GM12878 (cell line): ENCODE results near the gene MMP20. TPM values are rescaled to one million over a fixed set of nuclear protein-coding genes. Genes with fewer than 3 reads are reported as not detected.

Experiments used
- ATAC-seq: fragments of 200-7000 bp; cut with Tn5 transposase; 3 replicates; pipeline ENCODE4 v1.9.1; 2020; ENCODE audit warnings: mild to moderate bottlenecking, moderate library complexity
- BruUV-seq: library from RNA; stranded (reverse); fragments of 400-500 nt; replicated peaks from 2 replicates; lab custom pipeline; 2021; lab: Mats Ljungman, UMichigan
- CTCF ChIA-PET: fragments of 300-600 bp; sonication (Branson Sonifier 250); formaldehyde crosslinking; extraction: SDS; loops from one replicate; lab custom pipeline; 2021; ENCODE audit warnings: inconsistent platforms; lab: Yijun Ruan, JAX
- POLR2A ChIA-PET: fragments of 350-600 bp; formaldehyde crosslinking; extraction: SDS; loops from one replicate; lab custom pipeline; 2021; ENCODE audit warnings: inconsistent platforms; lab: Charles Lee
- RAD21 ChIA-PET: fragments of 300-600 bp; sonication (Branson Sonifier 250); formaldehyde crosslinking; loops from one replicate; lab custom pipeline; 2023; ENCODE audit warnings: antibody characterized with exemption; ENCODE audit not compliant: unreplicated experiment; lab: Charles Lee
- SMC1A ChIA-PET: fragments of 300-600 bp; sonication (Branson Sonifier 250); formaldehyde crosslinking; loops from one replicate; lab custom pipeline; 2023; ENCODE audit not compliant: unreplicated experiment, uncharacterized antibody; lab: Charles Lee
- DNase-seq: peaks from one replicate; pipeline ENCODE4 v3.0.0-alpha.2; 2011; ENCODE audit warnings: low read depth, low spot score
- FAIRE-seq: peaks from 3 replicates; lab custom pipeline; 2011; peaks lifted over from hg19 to GRCh38; lab: Jason Lieb, UNC
- H2AFZ ChIP-seq: 2 replicates; pipeline ENCODE4 v1.6.0; 2011; ENCODE audit warnings: low read depth, low read length, control low read depth; ENCODE audit not compliant: control insufficient read depth
- H3K27ac ChIP-seq: 2 replicates; pipeline ENCODE4 v1.5.1; 2011; ENCODE audit warnings: control low read depth; ENCODE audit not compliant: control insufficient read depth, insufficient read depth
- H3K27me3 ChIP-seq, 2 experiments: replicated peaks in 1 of 2; 2 replicates each; pipeline versions ENCODE4 v1.6.0 to v1.6.1; 2011; ENCODE audit warnings: low read length in 1 of 2; ENCODE audit not compliant: control insufficient read depth in 2 of 2, insufficient read depth in 2 of 2
- H3K36me3 ChIP-seq, 2 experiments: 2 replicates each; pipeline ENCODE4 v1.5.1; 2011; ENCODE audit warnings: low read length in 1 of 2; ENCODE audit not compliant: control insufficient read depth in 2 of 2, insufficient read depth in 2 of 2
- H3K4me1 ChIP-seq: 2 replicates; pipeline ENCODE4 v1.6.1; 2011; ENCODE audit warnings: mild to moderate bottlenecking, low read length, moderate library complexity, mixed read lengths; ENCODE audit not compliant: control insufficient read depth, insufficient read depth
- H3K4me2 ChIP-seq: 2 replicates; pipeline ENCODE4 v1.6.0; 2011; ENCODE audit warnings: control low read depth; ENCODE audit not compliant: control insufficient read depth, insufficient read depth
- H3K4me3 ChIP-seq: fragments of 200-600 bp; sonication (generic); 2 replicates; pipeline ENCODE4 v1.5.1; 2016
- H3K79me2 ChIP-seq: 2 replicates; pipeline ENCODE4 v1.6.0; 2011; ENCODE audit warnings: low read length; ENCODE audit not compliant: control insufficient read depth, insufficient read depth
- H3K9ac ChIP-seq: 2 replicates; pipeline ENCODE4 v1.8.0; 2011; ENCODE audit warnings: low read length, control low read depth, mixed read lengths; ENCODE audit not compliant: control insufficient read depth, insufficient read depth
- H3K9me3 ChIP-seq: replicated peaks from 3 replicates; pipeline ENCODE4 v1.5.1; 2011; ENCODE audit warnings: mild to moderate bottlenecking, low read length; ENCODE audit not compliant: control insufficient read depth, insufficient read depth
- H4K20me1 ChIP-seq: 2 replicates; pipeline ENCODE4 v1.6.0; 2011; ENCODE audit not compliant: control insufficient read depth, insufficient read depth
- CEBPB ChIP-seq, 2 experiments: fragments of 150-350 bp in 1 of 2; IDR thresholded peaks; 2 replicates each; pipeline ENCODE4 v1.6.1; 2012 to 2014; ENCODE audit warnings: low read depth in 2 of 2, low read length in 2 of 2, borderline replicate concordance in 1 of 2, inconsistent platforms in 1 of 2
- EGR1 ChIP-seq, 2 experiments: IDR thresholded peaks; 1 replicate in 1 of 2; 2 replicates in 1 of 2; pipeline ENCODE4 v1.6.1; 2011 to 2012; ENCODE audit warnings: low read depth in 2 of 2, low read length in 2 of 2, borderline replicate concordance in 1 of 2, mild to moderate bottlenecking in 1 of 2, moderate library complexity in 1 of 2
- HDGF ChIP-seq: fragments of 450-650 bp; IDR thresholded peaks from 2 replicates; pipeline ENCODE4 v1.6.1; 2016; ENCODE audit warnings: antibody characterized with exemption
- JUNB ChIP-seq: IDR thresholded peaks from 2 replicates; pipeline ENCODE4 v1.6.1; 2016; ENCODE audit warnings: antibody characterized with exemption, mild to moderate bottlenecking
- KLF5 ChIP-seq: fragments of 450-650 bp; IDR thresholded peaks from 2 replicates; pipeline ENCODE4 v1.6.1; 2014; ENCODE audit warnings: mild to moderate bottlenecking; ENCODE audit not compliant: partially characterized antibody
- NFYB ChIP-seq: IDR thresholded peaks from 2 replicates; pipeline ENCODE4 v1.6.1; 2011; ENCODE audit warnings: low read depth, mild to moderate bottlenecking, low read length, improper control_type of control experiment, moderate library complexity; ENCODE audit not compliant: insufficient read depth
- PAX5 ChIP-seq: IDR thresholded peaks from 2 replicates; pipeline ENCODE4 v1.6.1; 2011; ENCODE audit warnings: low read depth, low read length, borderline replicate concordance
- POLR2AphosphoS5 ChIP-seq: IDR thresholded peaks from 2 replicates; pipeline ENCODE4 v1.6.1; 2011; ENCODE audit warnings: mild to moderate bottlenecking, low read length, inconsistent platforms
- RBBP5 ChIP-seq: fragments of 200-600 bp; sonication (generic); conservative IDR thresholded peaks from 2 replicates; pipeline ENCODE4 v1.6.1; 2016
- SMAD1 ChIP-seq: fragments of 450-650 bp; IDR thresholded peaks from 2 replicates; pipeline ENCODE4 v1.6.1; 2018; ENCODE audit warnings: mild to moderate bottlenecking, low read depth; ENCODE audit not compliant: partially characterized antibody
- SMARCA5 ChIP-seq: fragments of 450-650 bp; IDR thresholded peaks from 2 replicates; pipeline ENCODE4 v1.6.1; 2017; ENCODE audit warnings: mild to moderate bottlenecking
- SRF ChIP-seq, 2 experiments: IDR thresholded peaks; 2 replicates each; pipeline ENCODE4 v1.6.1; 2011; ENCODE audit warnings: low read depth in 2 of 2, low read length in 2 of 2, mild to moderate bottlenecking in 1 of 2, moderate library complexity in 1 of 2
- STAT1 ChIP-seq: fragments of 450-650 bp; conservative IDR thresholded peaks from 2 replicates; pipeline ENCODE4 v1.6.1; 2014; ENCODE audit warnings: antibody characterized with exemption, mild to moderate bottlenecking
- ZNF622 ChIP-seq: fragments of 450-650 bp; IDR thresholded peaks from 2 replicates; pipeline ENCODE4 v1.6.1; 2017; ENCODE audit warnings: mild to moderate bottlenecking, inconsistent platforms
- ZZZ3 ChIP-seq: IDR thresholded peaks from 2 replicates; pipeline ENCODE4 v1.6.1; 2011; ENCODE audit warnings: low read depth; ENCODE audit not compliant: control insufficient read depth, insufficient read length
- WGBS: methylation state at CpG from one replicate; pipeline ENCODE4 v1.1.6; 2016; ENCODE audit warnings: low lambda C conversion rate; ENCODE audit not compliant: insufficient replicate concordance, insufficient coverage; ENCODE audit errors: missing lambda C conversion rate; 5-methylcytosine and 5-hydroxymethylcytosine counted together
- in situ Hi-C: fragments of 300-500 bp; cut with MboI; formaldehyde crosslinking; loops from 9 replicates; pipeline ENCODE4 v1.14.3; 2018; ENCODE audit warnings: mixed read lengths
- intact Hi-C: fragments of 100-400 bp; cut with micrococcal nuclease; formaldehyde crosslinking; loops from one replicate; pipeline ENCODE4 v1.14.2; 2022; ENCODE audit not compliant: unreplicated experiment
- polyA plus RNA-seq, 11 experiments: library from polyadenylated mRNA; depleted of rRNA in 4 of 11; unstranded in 6 of 11; stranded (reverse) in 5 of 11; fragments of >200 nt; fragmentation: Nextera tagmentation in 4 of 11; fragmentation: Illumina TruSeq in 1 of 11; extraction: Ambion mirVana in 4 of 11; extraction: Trizol in 1 of 11; gene quantifications; 1 replicate in 1 of 11; 2 replicates in 10 of 11; pipeline versions ENCODE4 v1.2.1 to v1.2.3, GENCODE V29; 2011 to 2016; ENCODE audit warnings: inconsistent platforms in 2 of 11, missing spikeins in 2 of 11, low read depth in 1 of 11
- total RNA-seq, 4 experiments: library from RNA; depleted of rRNA in 3 of 4; stranded (reverse); fragments of >200 nt in 3 of 4; fragmentation: Illumina TruSeq in 1 of 4; extraction: Trizol in 1 of 4; gene quantifications; 2 replicates each; pipeline versions ENCODE4 v1.2.1 to v1.2.3, GENCODE V29; 2013 to 2021
- TF ChIP-seq, protein P1 (sequence below): fragments of 450-650 bp; IDR thresholded peaks from 2 replicates; pipeline ENCODE4 v1.6.1; 2017; ENCODE audit warnings: mild to moderate bottlenecking, moderate library complexity
- TF ChIP-seq, protein P2 (sequence below): IDR thresholded peaks from 2 replicates; pipeline ENCODE4 v1.6.1; 2012; ENCODE audit warnings: low read depth, low read length, improper control_type of control experiment
- TF ChIP-seq, protein P3 (sequence below): fragments of 450-650 bp; IDR thresholded peaks from 2 replicates; pipeline ENCODE4 v1.6.1; 2016; ENCODE audit warnings: mild to moderate bottlenecking

Gene MMP20
- total and polyA plus RNA-seq, 10 of the 15 experiments (the other 5 are each of a cell fraction or from before 2014, with no cell fraction given), result 0.10 to 0.57 (median 0.19) TPM; not detected in 2

DNA sequence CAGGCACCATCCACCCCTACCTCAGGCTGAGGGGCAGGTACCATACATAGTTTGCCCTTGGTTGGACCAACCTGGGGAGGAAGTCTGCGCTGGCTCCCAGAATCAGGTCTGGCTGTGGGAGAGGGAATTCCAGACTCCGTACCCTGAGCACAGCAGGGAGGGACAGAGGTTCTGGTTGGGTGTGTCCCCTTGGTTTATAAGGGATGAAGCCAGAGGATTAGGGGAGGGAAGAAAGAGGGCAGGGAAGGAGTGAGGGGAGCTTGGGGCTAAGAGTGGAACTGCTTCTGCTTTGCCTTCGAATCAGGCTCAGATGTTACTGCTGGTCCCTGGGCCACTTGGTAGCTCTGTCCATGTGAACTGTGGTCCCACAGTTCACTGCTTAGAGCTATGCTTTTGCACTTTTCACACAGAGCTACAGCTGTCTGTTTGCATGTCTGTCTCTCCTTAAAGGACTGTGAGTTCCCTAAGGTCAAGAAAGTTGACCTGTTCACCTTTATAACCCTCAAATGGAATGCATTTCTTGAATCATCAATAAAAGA lies 9.2 kb downstream of the MMP20 start:
- POLR2A ChIA-PET, result no interaction called here

More for the DNA sequence above, 9.2 kb downstream of the MMP20 start:
- TF ChIP-seq ZNF622, result no peak
- no peak for TF ChIP-seq HDGF
- no peak for TF ChIP-seq CEBPB (IDR thresholded peaks at IDR 0.05; ENCODE audit: borderline replicate concordance in 1 of 2, low read depth in 2 of 2, low read length in 2 of 2)
- TF ChIP-seq SMARCA5, result no peak
- no peak for TF ChIP-seq STAT1
- no peak for TF ChIP-seq RBBP5
- TF ChIP-seq, protein P1, sequence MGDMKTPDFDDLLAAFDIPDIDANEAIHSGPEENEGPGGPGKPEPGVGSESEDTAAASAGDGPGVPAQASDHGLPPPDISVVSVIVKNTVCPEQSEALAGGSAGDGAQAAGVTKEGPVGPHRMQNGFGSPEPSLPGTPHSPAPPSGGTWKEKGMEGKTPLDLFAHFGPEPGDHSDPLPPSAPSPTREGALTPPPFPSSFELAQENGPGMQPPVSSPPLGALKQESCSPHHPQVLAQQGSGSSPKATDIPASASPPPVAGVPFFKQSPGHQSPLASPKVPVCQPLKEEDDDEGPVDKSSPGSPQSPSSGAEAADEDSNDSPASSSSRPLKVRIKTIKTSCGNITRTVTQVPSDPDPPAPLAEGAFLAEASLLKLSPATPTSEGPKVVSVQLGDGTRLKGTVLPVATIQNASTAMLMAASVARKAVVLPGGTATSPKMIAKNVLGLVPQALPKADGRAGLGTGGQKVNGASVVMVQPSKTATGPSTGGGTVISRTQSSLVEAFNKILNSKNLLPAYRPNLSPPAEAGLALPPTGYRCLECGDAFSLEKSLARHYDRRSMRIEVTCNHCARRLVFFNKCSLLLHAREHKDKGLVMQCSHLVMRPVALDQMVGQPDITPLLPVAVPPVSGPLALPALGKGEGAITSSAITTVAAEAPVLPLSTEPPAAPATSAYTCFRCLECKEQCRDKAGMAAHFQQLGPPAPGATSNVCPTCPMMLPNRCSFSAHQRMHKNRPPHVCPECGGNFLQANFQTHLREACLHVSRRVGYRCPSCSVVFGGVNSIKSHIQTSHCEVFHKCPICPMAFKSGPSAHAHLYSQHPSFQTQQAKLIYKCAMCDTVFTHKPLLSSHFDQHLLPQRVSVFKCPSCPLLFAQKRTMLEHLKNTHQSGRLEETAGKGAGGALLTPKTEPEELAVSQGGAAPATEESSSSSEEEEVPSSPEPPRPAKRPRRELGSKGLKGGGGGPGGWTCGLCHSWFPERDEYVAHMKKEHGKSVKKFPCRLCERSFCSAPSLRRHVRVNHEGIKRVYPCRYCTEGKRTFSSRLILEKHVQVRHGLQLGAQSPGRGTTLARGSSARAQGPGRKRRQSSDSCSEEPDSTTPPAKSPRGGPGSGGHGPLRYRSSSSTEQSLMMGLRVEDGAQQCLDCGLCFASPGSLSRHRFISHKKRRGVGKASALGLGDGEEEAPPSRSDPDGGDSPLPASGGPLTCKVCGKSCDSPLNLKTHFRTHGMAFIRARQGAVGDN, result no peak
- TF ChIP-seq ZZZ3, result no peak
- no peak for TF ChIP-seq KLF5
- TF ChIP-seq EGR1 (IDR thresholded peaks at IDR 0.05; ENCODE audit: borderline replicate concordance in 1 of 2, low read depth in 2 of 2, low read length in 2 of 2), result no peak
- TF ChIP-seq, protein P2, sequence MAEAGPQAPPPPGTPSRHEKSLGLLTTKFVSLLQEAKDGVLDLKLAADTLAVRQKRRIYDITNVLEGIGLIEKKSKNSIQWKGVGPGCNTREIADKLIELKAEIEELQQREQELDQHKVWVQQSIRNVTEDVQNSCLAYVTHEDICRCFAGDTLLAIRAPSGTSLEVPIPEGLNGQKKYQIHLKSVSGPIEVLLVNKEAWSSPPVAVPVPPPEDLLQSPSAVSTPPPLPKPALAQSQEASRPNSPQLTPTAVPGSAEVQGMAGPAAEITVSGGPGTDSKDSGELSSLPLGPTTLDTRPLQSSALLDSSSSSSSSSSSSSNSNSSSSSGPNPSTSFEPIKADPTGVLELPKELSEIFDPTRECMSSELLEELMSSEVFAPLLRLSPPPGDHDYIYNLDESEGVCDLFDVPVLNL, result no peak
- no peak for TF ChIP-seq PAX5
- TF ChIP-seq NFYB, result no peak
- TF ChIP-seq JUNB, result no peak
- TF ChIP-seq, protein P3, sequence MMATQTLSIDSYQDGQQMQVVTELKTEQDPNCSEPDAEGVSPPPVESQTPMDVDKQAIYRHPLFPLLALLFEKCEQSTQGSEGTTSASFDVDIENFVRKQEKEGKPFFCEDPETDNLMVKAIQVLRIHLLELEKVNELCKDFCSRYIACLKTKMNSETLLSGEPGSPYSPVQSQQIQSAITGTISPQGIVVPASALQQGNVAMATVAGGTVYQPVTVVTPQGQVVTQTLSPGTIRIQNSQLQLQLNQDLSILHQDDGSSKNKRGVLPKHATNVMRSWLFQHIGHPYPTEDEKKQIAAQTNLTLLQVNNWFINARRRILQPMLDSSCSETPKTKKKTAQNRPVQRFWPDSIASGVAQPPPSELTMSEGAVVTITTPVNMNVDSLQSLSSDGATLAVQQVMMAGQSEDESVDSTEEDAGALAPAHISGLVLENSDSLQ, result no peak
- TF ChIP-seq SMAD1, result no peak
- no peak for TF ChIP-seq POLR2AphosphoS5
- TF ChIP-seq SRF (IDR thresholded peaks at IDR 0.05; ENCODE audit: low read depth in 2 of 2, low read length in 2 of 2), result no peak
- ChIA-PET SMC1A (interaction anchor here (0.8 to 8.5 kb wide), 9 partner anchors 36 to 324 kb away, joined by 3 to 188 read pairs (median 14); no protein-coding TSS in a partner anchor), CTCF (interaction anchor here (1.0 to 11.7 kb wide), 14 partner anchors 26 to 336 kb away, joined by 3 to 361 read pairs (median 56); no protein-coding TSS in a partner anchor), RAD21 (interaction anchor here (1.3 to 7.4 kb wide), 7 partner anchors 51 to 324 kb away, joined by 4 to 308 read pairs (median 37); partner anchors contain the start of gene BIRC2)
- FAIRE-seq (no peak), DNase-seq (no peak), ATAC-seq (no peak)
- Histone ChIP-seq H3K4me3 (no peak overlapping the region), H3K9me3 (no peaks in the 10 kb centered on the region), H2AFZ (no peak overlapping the region), H4K20me1 (no peaks in the 10 kb centered on the region), H3K36me3 (no peaks in the 10 kb centered on the region), H3K27me3 (no peaks in the 10 kb centered on the region; a peak in 1 of 4 replicates), H3K4me2 (no peak overlapping the region), H3K79me2 (no peaks in the 10 kb centered on the region), H3K9ac (no peak overlapping the region), H3K27ac (no peak overlapping the region), H3K4me1 (peaks cover 12% of the 10 kb centered on the region)
- BruUV-seq, result no TSS peak
- WGBS, result 53% methylated on average over 3 of the region's 3 CpGs
- intact Hi-C loops, result no loop called here
- in situ Hi-C loops, result no loop called here
